Stimulated activated memory B cell treated with anti-CD40 and anti-IgM and Interleukin-4, amounts not matched to agents 10 μg/mL and 1 μg/mL and 100 μg/mL, for 72 hours (primary cell): ENCODE data around the gene KIN.
"Not testable (repeated sequence)": the region's sequence is repeated elsewhere in the genome, so short reads cannot be mapped to it uniquely, and the experiment has no call there.

Experiments
- ATAC-seq: fragments of 150-1000 bp; cut with Tn5 transposase; 2 replicates; pipeline ENCODE4 v1.10.0; 2021
- H3K27ac Mint-ChIP-seq: one replicate; pipeline ENCODE4 v1.8.0; 2022; ENCODE audit warnings: mild to moderate bottlenecking, mixed read lengths
- H3K27me3 Mint-ChIP-seq: one replicate; pipeline ENCODE4 v1.8.0; 2022; ENCODE audit warnings: mixed read lengths
- H3K36me3 Mint-ChIP-seq: one replicate; pipeline ENCODE4 v1.8.0; 2022; ENCODE audit warnings: mixed read lengths
- H3K4me1 Mint-ChIP-seq: one replicate; pipeline ENCODE4 v1.8.0; 2022; ENCODE audit warnings: mixed read lengths
- H3K4me3 Mint-ChIP-seq: one replicate; pipeline ENCODE4 v1.8.0; 2022; ENCODE audit warnings: mild to moderate bottlenecking, moderate library complexity, mixed read lengths
- H3K9me3 Mint-ChIP-seq: one replicate; pipeline ENCODE4 v1.8.0; 2022; ENCODE audit warnings: mixed read lengths

The KIN gene

DNA sequence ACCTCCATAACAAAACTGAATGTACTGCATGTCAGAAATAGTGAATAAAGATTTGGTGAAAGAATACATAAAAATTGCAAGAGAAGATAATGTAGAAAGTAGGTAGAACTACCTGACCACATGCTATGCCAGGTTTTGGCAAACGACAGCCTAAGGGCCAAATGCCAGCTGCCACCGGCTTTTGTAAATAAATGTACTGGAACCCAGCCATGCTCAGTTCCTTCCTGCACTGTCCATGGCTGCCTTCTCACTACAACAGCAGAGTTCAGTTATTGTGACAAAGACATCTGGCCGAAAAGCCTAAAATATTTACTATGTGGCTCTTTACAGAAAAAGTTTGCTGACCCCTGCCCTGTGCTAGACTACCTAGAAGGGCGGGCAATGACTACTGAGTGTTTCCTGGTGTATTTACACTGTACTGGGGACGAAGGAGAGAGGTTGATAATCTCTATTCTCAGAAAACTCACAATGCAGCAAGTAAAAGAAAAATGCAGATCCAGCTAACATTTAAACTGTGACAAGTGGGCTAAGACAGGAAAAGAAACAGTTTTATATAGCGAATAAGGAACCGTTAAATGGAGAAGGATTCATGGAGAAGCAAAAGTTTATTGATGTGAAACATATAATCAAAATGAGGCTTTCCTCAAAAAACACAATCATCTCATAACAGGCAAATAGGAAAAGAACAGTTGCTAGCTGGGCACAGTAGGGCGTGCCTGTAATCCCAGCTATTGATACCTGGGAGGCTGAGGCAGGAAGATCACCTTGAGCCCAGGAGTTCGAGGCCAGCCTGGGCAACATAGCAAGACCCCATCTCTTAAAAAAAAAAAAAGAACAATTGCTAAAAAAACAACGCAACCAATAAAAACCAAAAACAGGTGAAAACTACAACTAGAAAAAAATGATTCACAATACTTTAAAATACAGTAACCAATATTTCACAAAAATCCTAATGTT is 13.7 kb downstream of the KIN start:
- Mint-ChIP-seq H3K9me3 (no peaks in the 10 kb centered on the region), H3K27ac (no peak overlapping the region), H3K27me3 (no peaks in the 10 kb centered on the region), H3K4me1 (no peaks in the 10 kb centered on the region), H3K36me3 (peaks cover 73% of the 10 kb centered on the region), H3K4me3 (no peak overlapping the region)
- no peak for ATAC-seq

GRCh38 chr10:7768417-7768816 is 19.4 kb downstream of the KIN start:
- H3K36me3 Mint-ChIP-seq = peaks cover 77% of the 10 kb centered on the region
- H3K4me1 Mint-ChIP-seq = no peaks in the 10 kb centered on the region
- H3K27me3 Mint-ChIP-seq = no peaks in the 10 kb centered on the region
- no peak overlapping the region for H3K27ac Mint-ChIP-seq
- ATAC-seq = no peak
- H3K4me3 Mint-ChIP-seq = no peak overlapping the region
- H3K9me3 Mint-ChIP-seq = no peaks in the 10 kb centered on the region

DNA sequence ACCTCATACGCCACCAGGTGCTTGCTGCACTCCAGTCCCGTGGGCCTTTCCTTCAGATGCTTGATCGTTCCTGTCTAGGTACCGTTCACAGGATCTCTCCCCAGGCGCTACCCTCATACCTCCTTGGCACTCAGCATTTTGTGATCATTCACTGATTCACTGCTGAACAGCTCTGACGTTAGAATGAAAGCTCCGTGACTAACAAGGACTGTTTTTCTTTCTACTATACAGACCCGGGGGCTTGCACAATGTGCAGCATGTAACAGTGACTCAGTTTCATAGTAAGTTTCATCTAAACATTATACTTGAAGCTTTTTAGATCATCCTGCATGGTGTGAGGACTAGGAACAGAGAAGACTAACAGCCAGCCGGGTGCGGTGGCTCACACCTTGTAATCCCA is 20.6 kb downstream of the KIN start:
- Mint-ChIP-seq H3K9me3 (no peaks in the 10 kb centered on the region), H3K4me3 (no peak overlapping the region), H3K36me3 (peaks cover 78% of the 10 kb centered on the region)

GRCh38 chr10:7766241-7766640 is 21.6 kb downstream of the KIN start:
- no peaks in the 10 kb centered on the region for H3K27me3 Mint-ChIP-seq
- ATAC-seq = no peak
- H3K4me1 Mint-ChIP-seq = no peaks in the 10 kb centered on the region
- no peaks in the 10 kb centered on the region for H3K9me3 Mint-ChIP-seq
- H3K36me3 Mint-ChIP-seq = peaks cover 74% of the 10 kb centered on the region
- H3K4me3 Mint-ChIP-seq = no peak overlapping the region
- H3K27ac Mint-ChIP-seq = no peak overlapping the region

More for the DNA sequence above, 20.6 kb downstream of the KIN start:
- Mint-ChIP-seq H3K4me1 (no peaks in the 10 kb centered on the region), H3K27me3 (no peaks in the 10 kb centered on the region), H3K27ac (no peak overlapping the region)
- ATAC-seq = no peak

GRCh38 chr10:7763929-7764328 is 23.9 kb downstream of the KIN start:
- Mint-ChIP-seq H3K27me3 (no peaks in the 10 kb centered on the region), H3K27ac (no peak overlapping the region), H3K4me3 (no peak overlapping the region), H3K9me3 (no peaks in the 10 kb centered on the region), H3K36me3 (peaks cover 77% of the 10 kb centered on the region), H3K4me1 (no peaks in the 10 kb centered on the region)
- no peak for ATAC-seq

GRCh38 chr10:7756360-7756992 is 31.3 kb downstream of the KIN start:
- no peaks in the 10 kb centered on the region for H3K9me3 Mint-ChIP-seq
- no peaks in the 10 kb centered on the region for H3K27me3 Mint-ChIP-seq
- H3K4me3 Mint-ChIP-seq = no peak overlapping the region
- peaks cover 65% of the 10 kb centered on the region for H3K36me3 Mint-ChIP-seq
- H3K4me1 Mint-ChIP-seq = no peaks in the 10 kb centered on the region
- H3K27ac Mint-ChIP-seq = no peak overlapping the region
- ATAC-seq = no peak

DNA sequence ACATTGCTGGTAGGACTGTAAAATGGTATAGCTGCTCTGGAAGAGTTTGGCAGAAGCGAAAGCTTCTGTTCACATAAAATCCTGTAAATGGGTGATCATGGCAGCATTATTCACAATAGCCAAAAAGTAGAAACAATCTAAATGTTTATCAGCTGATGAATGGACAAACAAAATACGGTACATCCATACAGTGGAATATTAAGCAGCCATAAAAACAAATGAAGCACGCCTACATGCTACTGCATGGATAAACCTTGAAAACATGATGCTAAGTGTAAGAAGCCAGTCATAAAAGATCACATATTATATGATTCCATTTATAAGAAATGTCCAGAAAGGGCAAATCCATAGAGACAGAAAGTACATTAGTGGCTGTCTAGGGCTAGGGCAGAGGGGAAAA is 32.7 kb downstream of the KIN start:
- Mint-ChIP-seq H3K27ac (no peak overlapping the region), H3K4me3 (no peak overlapping the region), H3K9me3 (no peaks in the 10 kb centered on the region), H3K4me1 (no peaks in the 10 kb centered on the region), H3K27me3 (no peaks in the 10 kb centered on the region), H3K36me3 (peaks cover 56% of the 10 kb centered on the region)
- no peak for ATAC-seq

- ATAC-seq = no peak
- Mint-ChIP-seq H3K4me1 (no peaks in the 10 kb centered on the region), H3K36me3 (peaks cover 48% of the 10 kb centered on the region), H3K4me3 (no peak overlapping the region), H3K27ac (no peak overlapping the region), H3K9me3 (no peaks in the 10 kb centered on the region), H3K27me3 (no peaks in the 10 kb centered on the region)
These were observed 35.5 kb downstream of the KIN start for GRCh38 chr10:7752251-7752650.

GRCh38 chr10:7750222-7750621 is 37.6 kb downstream of the KIN start:
- Mint-ChIP-seq H3K4me3 (no peak overlapping the region), H3K36me3 (peaks cover 43% of the 10 kb centered on the region), H3K9me3 (no peaks in the 10 kb centered on the region), H3K27ac (no peak overlapping the region), H3K27me3 (no peaks in the 10 kb centered on the region), H3K4me1 (no peaks in the 10 kb centered on the region)
- ATAC-seq = no peak

DNA sequence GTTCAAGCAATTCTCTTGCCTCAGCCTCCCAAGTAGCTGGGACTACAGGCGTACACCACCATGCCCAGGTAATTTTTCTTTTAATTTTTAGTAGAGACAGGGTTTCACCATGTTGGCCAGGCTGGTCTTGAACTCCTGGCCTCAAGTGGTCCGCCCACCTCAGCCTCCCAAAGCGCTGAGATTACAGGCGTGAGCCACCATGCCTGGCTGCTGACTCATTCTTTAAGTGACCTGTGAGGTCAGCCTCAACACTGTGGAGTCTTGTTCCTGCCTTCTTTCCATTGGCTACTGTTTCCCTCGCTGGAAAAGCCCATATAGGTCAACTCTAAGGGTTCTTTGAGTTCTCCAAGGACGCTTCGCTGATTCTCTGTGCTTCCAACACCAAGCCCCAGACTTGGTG is 39.2 kb downstream of the KIN start:
- not testable (repeated sequence) for ATAC-seq, H3K4me1 Mint-ChIP-seq, H3K27ac Mint-ChIP-seq, H3K27me3 Mint-ChIP-seq, H3K9me3 Mint-ChIP-seq, H3K4me3 Mint-ChIP-seq
- H3K36me3 Mint-ChIP-seq = peaks cover 28% of the 10 kb centered on the region

DNA sequence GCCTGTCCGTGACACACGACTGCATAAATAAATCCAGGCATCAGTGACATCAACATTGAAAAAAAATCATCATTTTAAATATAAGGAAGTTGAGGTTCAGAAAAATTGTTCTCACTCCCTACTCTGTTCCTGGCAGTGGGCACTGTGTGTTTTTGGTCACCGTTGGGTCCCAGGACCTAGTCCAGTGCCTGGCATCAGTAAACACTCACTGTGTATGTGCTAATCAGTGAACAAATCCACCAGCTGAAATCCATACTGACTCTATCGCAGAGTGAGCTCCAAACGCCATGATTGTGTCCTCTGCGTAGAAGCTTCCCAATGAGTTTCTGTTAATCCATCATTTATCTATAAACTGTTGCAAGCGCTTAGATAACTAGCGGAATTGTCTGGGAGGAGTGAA is 43.5 kb downstream of the KIN start:
- no peak overlapping the region for H3K27ac Mint-ChIP-seq

GRCh38 chr10:7738536-7739407 is 49.0 kb downstream of the KIN start:
- Mint-ChIP-seq H3K27me3 (no peaks in the 10 kb centered on the region), H3K4me1 (no peaks in the 10 kb centered on the region), H3K36me3 (no peaks in the 10 kb centered on the region), H3K27ac (no peak overlapping the region), H3K4me3 (no peak overlapping the region), H3K9me3 (no peaks in the 10 kb centered on the region)
- ATAC-seq = no peak

More for the DNA sequence above, 43.5 kb downstream of the KIN start:
- Mint-ChIP-seq H3K27me3 (no peaks in the 10 kb centered on the region), H3K9me3 (no peaks in the 10 kb centered on the region), H3K4me1 (no peaks in the 10 kb centered on the region), H3K36me3 (no peaks in the 10 kb centered on the region), H3K4me3 (no peak overlapping the region)
- ATAC-seq = no peak

DNA sequence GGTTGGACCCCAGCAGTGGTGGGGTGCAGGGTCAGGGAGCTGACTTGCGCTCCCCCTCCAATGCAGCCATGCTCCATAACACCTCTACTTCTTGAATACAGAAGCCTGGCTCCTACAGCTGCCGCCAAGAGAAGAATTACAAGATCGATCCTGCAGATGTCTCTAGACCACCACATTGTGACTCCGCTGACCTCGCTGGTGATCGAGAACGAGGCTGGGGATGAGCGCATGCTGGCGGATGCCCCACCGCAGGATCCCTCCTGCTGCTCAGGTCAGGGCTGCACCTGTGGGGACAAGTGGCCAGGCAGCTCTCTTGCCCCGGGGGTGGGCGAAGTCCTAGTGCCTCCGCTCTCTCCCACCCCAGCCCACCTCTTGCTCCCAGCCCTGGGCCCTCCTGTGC is 53.0 kb downstream of the KIN start:
- H3K36me3 Mint-ChIP-seq = no peaks in the 10 kb centered on the region
- H3K4me1 Mint-ChIP-seq = no peaks in the 10 kb centered on the region
- H3K27me3 Mint-ChIP-seq = no peaks in the 10 kb centered on the region
- ATAC-seq = no peak
- no peak overlapping the region for H3K27ac Mint-ChIP-seq
- no peak overlapping the region for H3K4me3 Mint-ChIP-seq
- no peaks in the 10 kb centered on the region for H3K9me3 Mint-ChIP-seq

DNA sequence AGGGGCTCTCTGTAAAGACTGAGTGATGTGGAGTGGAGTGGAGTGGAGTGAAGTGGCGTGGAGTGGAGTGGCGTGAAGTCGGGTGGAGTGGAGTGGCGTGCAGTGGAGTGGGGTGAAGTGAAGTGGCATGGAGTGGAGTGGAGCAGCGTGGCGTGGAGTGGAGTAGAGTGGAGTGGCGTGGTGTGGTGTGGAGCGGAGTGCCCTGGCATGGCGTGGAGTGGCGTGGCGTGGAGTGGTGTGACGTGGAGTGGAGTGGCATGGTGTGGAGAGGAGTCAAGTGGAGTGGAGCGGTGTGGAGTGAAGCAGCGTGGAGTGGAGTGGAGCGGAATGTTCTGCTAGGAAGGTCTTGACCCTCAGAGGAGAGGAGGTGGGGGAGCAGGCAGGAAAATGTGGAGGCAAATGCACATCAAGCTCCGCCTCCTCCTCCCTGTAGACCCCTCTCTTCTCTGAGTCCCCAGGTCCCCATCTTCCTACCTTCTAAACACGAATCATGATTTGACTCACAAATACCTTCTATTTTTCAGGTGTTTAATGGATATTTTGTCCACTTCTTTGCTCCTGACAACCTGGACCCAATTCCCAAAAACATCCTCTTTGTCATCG is 64.8 kb downstream of the KIN start:
- Mint-ChIP-seq H3K27me3 (peaks cover 19% of the 10 kb centered on the region), H3K9me3 (peaks cover 4% of the 10 kb centered on the region), H3K27ac (no peak overlapping the region), H3K4me3 (no peak overlapping the region), H3K4me1 (no peaks in the 10 kb centered on the region), H3K36me3 (no peaks in the 10 kb centered on the region)
- no peak for ATAC-seq

GRCh38 chr10:7720478-7720877 is 67.3 kb downstream of the KIN start:
- H3K27me3 Mint-ChIP-seq = peaks cover 22% of the 10 kb centered on the region
- ATAC-seq = no peak
- no peaks in the 10 kb centered on the region for H3K4me1 Mint-ChIP-seq
- H3K27ac Mint-ChIP-seq = no peak overlapping the region
- H3K36me3 Mint-ChIP-seq = no peaks in the 10 kb centered on the region
- no peak overlapping the region for H3K4me3 Mint-ChIP-seq
- H3K9me3 Mint-ChIP-seq = peaks cover 4% of the 10 kb centered on the region
